Stimulated activated naive CD8-positive, alpha-beta T cell treated with anti-CD3 and anti-CD28 coated beads, Interleukin-15, Interleukin-2, amounts not matched to agents 100 ng/mL and 50 ng/mL, for 24 hours (primary cell): ENCODE measurements around the gene MBD3L2.
A peak's percentile ranks its signal among the peaks of the same experiment; 100 is the strongest.

Experiments used
- H3K27ac Mint-ChIP-seq: one replicate; pipeline ENCODE4 v1.8.0; 2021; ENCODE audit warnings: mild to moderate bottlenecking, mixed read lengths
- H3K27me3 Mint-ChIP-seq: one replicate; pipeline ENCODE4 v1.8.0; 2021; ENCODE audit warnings: mixed read lengths
- H3K36me3 Mint-ChIP-seq: one replicate; pipeline ENCODE4 v1.8.0; 2021; ENCODE audit warnings: low read depth, mixed read lengths
- H3K4me1 Mint-ChIP-seq: one replicate; pipeline ENCODE4 v1.8.0; 2021; ENCODE audit warnings: low read depth, mixed read lengths
- H3K4me3 Mint-ChIP-seq: one replicate; pipeline ENCODE4 v1.8.0; 2021; ENCODE audit warnings: mild to moderate bottlenecking, mixed read lengths
- H3K9me3 Mint-ChIP-seq: one replicate; pipeline ENCODE4 v1.8.0; 2021; ENCODE audit warnings: mixed read lengths

MBD3L2 gene

GRCh38 chr19:7074705-7075282 lies 25.7 kb downstream of the MBD3L2 start:
- H3K36me3 Mint-ChIP-seq = peaks cover 82% of the 10 kb centered on the region
- H3K27ac Mint-ChIP-seq = no peak overlapping the region
- H3K27me3 Mint-ChIP-seq = no peaks in the 10 kb centered on the region
- H3K4me1 Mint-ChIP-seq = peaks cover 23% of the 10 kb centered on the region
- H3K4me3 Mint-ChIP-seq = no peak overlapping the region
- peaks cover 16% of the 10 kb centered on the region for H3K9me3 Mint-ChIP-seq

- no peak overlapping the region for H3K4me3 Mint-ChIP-seq
- peaks cover 91% of the 10 kb centered on the region for H3K36me3 Mint-ChIP-seq
- peaks cover 23% of the 10 kb centered on the region for H3K9me3 Mint-ChIP-seq
- peaks cover 10% of the 10 kb centered on the region for H3K4me1 Mint-ChIP-seq
- H3K27me3 Mint-ChIP-seq = no peaks in the 10 kb centered on the region
- H3K27ac Mint-ChIP-seq = no peak overlapping the region
These were observed 27.0 kb downstream of the MBD3L2 start for GRCh38 chr19:7076151-7076550.

GRCh38 chr19:7078008-7078407 lies 28.9 kb downstream of the MBD3L2 start:
- no peak overlapping the region for H3K27ac Mint-ChIP-seq

GRCh38 chr19:7083076-7083956 lies 34.2 kb downstream of the MBD3L2 start:
- no peaks in the 10 kb centered on the region for H3K27me3 Mint-ChIP-seq
- peaks cover 37% of the 10 kb centered on the region for H3K9me3 Mint-ChIP-seq
- no peak overlapping the region for H3K4me3 Mint-ChIP-seq
- no peak overlapping the region for H3K27ac Mint-ChIP-seq
- no peaks in the 10 kb centered on the region for H3K4me1 Mint-ChIP-seq
- H3K36me3 Mint-ChIP-seq = peaks cover 85% of the 10 kb centered on the region

More at GRCh38 chr19:7078008-7078407, 28.9 kb downstream of the MBD3L2 start:
- Mint-ChIP-seq H3K36me3 (peaks cover 97% of the 10 kb centered on the region), H3K4me3 (no peak overlapping the region), H3K4me1 (no peaks in the 10 kb centered on the region), H3K27me3 (no peaks in the 10 kb centered on the region), H3K9me3 (peaks cover 31% of the 10 kb centered on the region)

GRCh38 chr19:7088999-7089398 lies 39.9 kb downstream of the MBD3L2 start:
- H3K4me1 Mint-ChIP-seq = peaks cover 8% of the 10 kb centered on the region
- no peak overlapping the region for H3K27ac Mint-ChIP-seq
- H3K4me3 Mint-ChIP-seq = no peak overlapping the region
- H3K9me3 Mint-ChIP-seq = peaks cover 29% of the 10 kb centered on the region
- peaks cover 54% of the 10 kb centered on the region for H3K36me3 Mint-ChIP-seq
- no peaks in the 10 kb centered on the region for H3K27me3 Mint-ChIP-seq

- H3K27me3 Mint-ChIP-seq = no peaks in the 10 kb centered on the region
- peak overlapping the region; percentile 89 for H3K4me3 Mint-ChIP-seq
- peaks cover 21% of the 10 kb centered on the region for H3K36me3 Mint-ChIP-seq
- H3K27ac Mint-ChIP-seq = no peak overlapping the region
- peaks cover 23% of the 10 kb centered on the region for H3K9me3 Mint-ChIP-seq
- peaks cover 24% of the 10 kb centered on the region for H3K4me1 Mint-ChIP-seq
These were observed 49.0 kb downstream of the MBD3L2 start for GRCh38 chr19:7098096-7098495.

GRCh38 chr19:7098701-7099596 lies 49.8 kb downstream of the MBD3L2 start:
- Mint-ChIP-seq H3K36me3 (peaks cover 17% of the 10 kb centered on the region), H3K4me3 (peak overlapping the region; percentile 89), H3K4me1 (peaks cover 24% of the 10 kb centered on the region), H3K27ac (peak overlapping the region; percentile 94), H3K27me3 (no peaks in the 10 kb centered on the region), H3K9me3 (peaks cover 23% of the 10 kb centered on the region)

- peaks cover 23% of the 10 kb centered on the region for H3K9me3 Mint-ChIP-seq
- peak overlapping the region; percentile 94 for H3K27ac Mint-ChIP-seq
- peaks cover 17% of the 10 kb centered on the region for H3K36me3 Mint-ChIP-seq
- H3K4me1 Mint-ChIP-seq = peaks cover 24% of the 10 kb centered on the region
- no peaks in the 10 kb centered on the region for H3K27me3 Mint-ChIP-seq
- peak overlapping the region; percentile 89 for H3K4me3 Mint-ChIP-seq
These were observed 50.4 kb downstream of the MBD3L2 start for GRCh38 chr19:7099597-7099921.
